ENCODE data around the gene PPP1R1B.

Gene PPP1R1B

DNA sequence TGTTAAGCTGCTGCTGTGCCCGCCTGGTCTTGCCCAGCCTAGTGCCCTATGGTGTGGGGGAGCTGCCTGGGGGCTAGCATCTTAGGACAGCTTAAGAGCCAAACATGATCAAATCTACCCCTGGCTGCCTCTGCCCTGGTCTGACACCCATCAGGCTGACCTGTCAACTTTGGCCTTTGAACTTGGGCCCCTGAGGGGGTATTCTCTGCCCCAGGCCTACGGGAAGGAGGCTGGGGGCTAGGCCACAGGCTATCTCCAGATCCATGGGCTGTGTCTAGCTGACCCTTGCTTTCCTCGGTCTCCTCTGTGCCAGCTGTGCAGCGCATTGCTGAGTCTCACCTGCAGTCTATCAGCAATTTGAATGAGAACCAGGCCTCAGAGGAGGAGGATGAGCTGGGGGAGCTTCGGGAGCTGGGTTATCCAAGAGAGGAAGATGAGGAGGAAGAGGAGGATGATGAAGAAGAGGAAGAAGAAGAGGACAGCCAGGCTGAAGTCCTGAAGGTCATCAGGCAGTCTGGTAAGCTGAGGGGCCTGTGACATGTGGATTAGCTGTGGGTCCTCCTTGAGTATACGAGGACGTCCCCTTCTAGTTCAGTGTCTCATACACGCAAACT, 6.9 kb downstream of the PPP1R1B start:
- no peak for DNase-seq (ENCODE audit: low read depth)

DNA sequence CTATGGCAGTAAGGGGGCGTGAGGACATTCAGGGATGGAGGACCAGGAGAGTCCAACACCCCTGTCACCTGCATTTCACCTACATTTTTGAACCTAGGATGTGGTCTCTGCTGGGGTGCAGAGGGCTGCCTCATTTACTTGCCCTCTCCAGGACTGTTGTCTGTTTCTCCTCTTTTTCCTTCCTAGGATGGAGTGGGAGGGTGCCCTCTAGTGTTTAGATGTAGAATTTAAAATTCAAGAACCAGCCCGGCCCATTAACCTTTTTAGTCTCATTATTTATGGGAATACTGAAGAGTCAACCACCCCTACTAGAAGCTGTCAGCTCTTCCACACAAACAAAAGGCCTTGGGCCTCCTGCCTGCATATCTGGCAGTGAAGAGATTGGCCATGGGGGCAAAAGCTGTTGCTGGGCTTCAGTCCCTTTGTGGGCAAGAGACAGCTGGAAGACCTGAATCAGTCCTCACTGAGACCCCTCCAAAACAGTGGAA, 7.7 kb downstream of the PPP1R1B start:
- no peak for DNase-seq (ENCODE audit: low read depth)

DNA sequence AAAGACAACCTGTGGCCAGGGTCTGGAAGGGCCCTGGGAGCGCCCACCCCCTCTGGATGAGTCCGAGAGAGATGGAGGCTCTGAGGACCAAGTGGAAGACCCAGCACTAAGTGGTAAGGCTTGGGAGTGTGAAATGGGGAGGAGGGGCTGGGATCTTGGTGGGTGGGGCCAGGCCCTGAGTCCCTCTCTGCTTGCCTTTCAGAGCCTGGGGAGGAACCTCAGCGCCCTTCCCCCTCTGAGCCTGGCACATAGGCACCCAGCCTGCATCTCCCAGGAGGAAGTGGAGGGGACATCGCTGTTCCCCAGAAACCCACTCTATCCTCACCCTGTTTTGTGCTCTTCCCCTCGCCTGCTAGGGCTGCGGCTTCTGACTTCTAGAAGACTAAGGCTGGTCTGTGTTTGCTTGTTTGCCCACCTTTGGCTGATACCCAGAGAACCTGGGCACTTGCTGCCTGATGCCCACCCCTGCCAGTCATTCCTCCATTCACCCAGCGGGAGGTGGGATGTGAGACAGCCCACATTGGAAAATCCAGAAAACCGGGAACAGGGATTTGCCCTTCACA, 8.9 kb downstream of the PPP1R1B start:
- DNase-seq (ENCODE audit: low read depth) = no peak

DNA sequence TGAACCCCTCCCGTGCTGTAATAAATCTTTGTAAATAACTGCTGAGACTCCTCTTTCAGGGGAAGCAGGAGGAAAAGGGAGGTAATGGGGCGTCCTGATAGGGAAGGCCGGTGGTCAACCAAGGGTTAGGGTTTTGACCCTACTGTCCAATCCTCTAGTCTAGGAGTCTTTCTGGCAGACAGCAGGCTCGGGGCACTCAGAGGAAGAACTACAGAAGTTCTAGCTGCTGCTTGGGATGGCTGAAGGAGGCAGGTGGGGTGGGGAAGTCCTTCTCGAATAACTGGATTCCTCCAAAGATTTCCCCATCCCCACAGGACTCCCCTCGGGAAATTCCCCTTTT, 9.8 kb downstream of the PPP1R1B start:
- no peak for DNase-seq (ENCODE audit: low read depth)

DNA sequence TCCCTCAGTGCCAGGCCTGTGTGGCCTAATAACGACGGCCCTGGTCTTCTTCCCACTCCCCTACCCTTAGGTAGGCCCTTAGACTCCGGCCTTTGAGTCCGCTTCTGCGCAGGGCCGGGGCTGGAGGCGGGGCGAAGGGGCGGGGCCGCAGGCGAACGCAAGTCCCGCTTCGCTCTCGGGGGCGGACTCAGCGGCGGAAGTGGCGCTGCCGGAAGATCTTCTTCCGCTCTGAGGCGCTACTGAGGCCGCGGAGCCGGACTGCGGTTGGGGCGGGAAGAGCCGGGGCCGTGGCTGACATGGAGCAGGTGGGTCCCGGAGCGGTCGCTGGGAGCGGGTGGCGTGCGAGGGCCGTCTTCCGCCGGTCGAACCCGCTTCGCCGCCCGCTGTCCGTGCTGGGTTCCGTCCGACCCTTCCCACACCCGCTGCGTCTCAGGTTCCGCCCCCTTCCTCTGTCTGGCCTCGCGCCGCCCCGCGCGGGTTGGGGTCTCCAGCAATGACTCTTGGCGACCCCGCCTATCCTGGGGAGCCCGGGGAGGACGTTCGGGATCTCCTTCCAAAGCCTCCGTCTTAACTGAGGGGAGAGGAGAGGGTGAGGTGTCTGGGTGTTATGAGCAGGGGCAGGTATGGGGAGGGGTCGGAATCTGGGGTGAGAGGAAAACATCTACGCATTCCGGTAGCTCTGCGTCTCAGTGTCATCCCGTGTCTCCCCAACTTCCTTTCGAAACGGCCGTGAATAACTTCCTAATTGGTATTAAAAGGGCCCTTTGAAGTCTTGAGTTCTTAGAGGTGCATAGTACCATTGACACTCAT, 10.4 kb downstream of the PPP1R1B start, which contains the start of gene STARD3:
Gene STARD3, plus strand, starts transcription at position 218 of the 810 bp plus-strand sequence. CDS start 16,388 bp downstream, outside the sequence.
- peak; percentile 74 for DNase-seq (ENCODE audit: low read depth)

DNA sequence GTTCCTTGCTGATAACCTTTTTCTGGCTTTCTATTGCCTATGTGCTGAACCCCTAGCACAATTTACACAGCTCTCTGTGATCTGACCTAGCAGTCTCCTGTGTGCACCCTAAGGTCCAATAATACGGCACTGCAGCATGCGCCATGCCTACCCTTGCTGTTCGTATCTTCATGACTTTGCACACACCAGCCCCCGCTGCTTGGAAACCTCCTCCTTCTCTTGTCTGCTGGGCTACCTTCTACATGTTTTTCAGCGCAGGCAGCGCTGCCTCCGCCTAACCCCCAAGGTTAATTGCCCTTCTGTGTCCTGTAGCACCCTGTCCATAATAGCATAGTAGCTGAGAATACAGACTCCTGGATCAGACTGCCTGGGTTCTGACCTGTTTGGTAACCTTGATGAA, 11.6 kb downstream of the PPP1R1B start:
- DNase-seq (ENCODE audit: low read depth) = no peak

DNA sequence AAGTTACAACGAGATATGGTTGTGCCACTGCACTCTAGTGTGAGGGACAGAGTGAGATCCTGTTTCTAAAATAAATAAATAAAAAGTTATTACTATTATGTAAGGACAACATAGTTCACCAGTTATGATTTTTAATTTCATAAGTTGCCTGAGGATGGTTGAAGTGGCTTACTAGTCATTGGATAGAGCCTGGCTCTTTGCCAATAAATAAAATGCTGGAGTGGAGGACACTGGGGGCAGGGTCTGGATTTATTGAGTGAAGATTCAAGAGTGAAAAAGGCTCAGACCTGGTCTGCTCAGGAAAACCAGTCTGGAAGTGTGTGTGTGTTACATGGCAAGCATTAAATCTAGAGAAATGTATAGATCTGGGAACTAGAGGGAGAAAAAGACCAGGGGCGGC, 12.3 kb downstream of the PPP1R1B start:
- no peak for DNase-seq (ENCODE audit: low read depth)

DNA sequence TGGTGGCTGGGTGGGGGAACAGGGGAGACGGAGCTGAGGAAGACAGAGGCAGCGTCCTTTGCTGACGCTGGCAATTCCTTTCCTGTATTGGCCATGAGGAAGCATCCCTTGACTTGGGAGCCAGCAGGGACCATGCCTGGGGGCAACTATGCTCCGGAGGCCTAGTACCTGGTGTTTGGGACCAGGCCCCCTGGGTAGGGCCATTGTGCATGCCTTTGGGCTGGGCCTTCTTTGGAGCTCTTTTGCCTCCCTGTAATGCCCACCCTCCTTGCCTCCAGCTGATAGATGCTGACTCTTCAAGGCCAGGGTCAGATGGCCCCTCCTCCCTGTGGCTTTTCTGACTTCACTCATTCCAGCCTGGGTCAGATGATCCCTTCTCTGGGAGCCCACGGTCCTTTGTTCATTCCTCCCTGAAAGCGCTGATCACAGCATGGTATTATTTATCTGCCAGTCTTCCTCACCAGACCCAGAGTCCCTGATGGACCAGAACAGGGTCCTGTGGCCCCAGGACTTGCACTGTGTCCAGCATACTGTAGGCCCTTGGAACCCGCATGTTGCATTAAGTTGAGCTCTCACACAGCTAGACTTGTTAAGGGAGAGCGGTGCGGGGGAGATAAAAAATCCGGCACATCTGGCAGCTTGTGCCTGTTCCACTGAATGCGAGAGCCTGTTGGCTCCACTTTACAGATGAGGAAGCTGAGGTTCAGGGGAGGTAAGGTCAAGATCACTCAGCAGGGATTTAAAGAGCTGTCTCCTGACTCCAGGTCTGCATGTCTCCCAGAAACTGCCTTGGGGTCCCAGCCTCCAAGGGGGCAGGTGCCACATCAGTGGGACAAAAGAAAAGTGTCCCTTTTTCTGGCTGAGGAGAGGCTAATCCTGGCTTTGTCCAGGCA, 13.1 kb downstream of the PPP1R1B start:
- no peak for DNase-seq (ENCODE audit: low read depth)

DNA sequence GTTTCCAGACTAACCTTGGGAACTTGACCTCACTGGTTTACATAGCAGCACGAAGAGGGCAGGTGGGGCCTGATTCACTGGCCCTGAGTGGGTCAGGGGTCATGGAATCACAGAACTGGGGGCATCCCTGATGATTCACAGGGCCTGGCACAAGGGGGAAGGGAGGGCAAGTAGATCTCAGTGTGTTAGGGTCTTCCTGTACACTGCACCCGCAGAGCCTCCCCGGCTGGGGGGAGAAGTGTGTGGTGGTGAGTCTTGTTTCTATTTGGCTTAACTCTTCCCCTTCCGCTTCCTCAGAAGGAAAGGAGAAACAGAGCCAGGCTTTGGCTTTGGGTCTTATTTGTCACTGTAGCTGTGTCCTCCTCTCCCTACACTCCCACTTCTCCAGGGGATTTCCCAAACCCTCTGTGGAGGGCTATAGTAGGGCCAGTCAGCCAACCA, 13.9 kb downstream of the PPP1R1B start:
- DNase-seq (ENCODE audit: low read depth) = no peak

DNA sequence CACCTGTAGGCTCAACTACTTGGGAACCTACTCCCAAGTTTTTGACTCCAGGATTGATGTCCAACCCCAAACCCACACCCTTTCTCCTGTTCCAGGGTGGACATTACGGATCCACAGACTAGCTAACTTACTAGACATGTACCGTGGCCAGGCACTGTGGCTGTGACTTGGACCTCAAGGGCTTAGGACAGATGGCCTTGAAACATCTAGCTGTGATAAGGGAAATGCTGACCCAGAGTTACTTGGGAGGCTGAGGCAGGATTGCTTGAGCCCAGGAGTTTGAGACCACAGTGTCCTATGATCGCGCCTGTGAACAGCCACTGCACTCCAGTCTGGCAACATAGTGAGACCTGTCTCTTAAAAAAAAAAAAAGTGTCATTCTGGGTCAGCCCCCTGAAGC, 14.3 kb downstream of the PPP1R1B start:
- no peak for DNase-seq (ENCODE audit: low read depth)

DNA sequence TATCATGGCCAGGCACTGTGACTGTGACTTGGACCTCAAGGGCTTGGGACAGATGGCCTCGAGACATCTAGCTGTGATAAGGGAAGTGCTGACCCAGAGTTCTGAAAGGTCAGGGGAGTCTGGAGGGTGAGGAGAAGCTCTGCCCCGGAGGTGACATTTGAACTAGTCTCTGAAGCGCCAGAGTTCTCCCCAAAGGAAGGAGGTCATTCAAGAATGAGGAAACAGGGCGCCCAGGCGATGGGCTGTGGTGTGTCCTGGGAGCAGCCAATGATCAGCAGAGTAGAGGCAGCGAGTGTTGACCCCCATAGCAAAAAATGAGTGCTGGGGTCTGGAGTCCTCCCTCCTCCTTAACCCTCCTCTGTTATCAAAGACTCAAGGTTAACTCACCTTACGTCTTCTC, 15.1 kb downstream of the PPP1R1B start:
- DNase-seq (ENCODE audit: low read depth) = no peak

DNA sequence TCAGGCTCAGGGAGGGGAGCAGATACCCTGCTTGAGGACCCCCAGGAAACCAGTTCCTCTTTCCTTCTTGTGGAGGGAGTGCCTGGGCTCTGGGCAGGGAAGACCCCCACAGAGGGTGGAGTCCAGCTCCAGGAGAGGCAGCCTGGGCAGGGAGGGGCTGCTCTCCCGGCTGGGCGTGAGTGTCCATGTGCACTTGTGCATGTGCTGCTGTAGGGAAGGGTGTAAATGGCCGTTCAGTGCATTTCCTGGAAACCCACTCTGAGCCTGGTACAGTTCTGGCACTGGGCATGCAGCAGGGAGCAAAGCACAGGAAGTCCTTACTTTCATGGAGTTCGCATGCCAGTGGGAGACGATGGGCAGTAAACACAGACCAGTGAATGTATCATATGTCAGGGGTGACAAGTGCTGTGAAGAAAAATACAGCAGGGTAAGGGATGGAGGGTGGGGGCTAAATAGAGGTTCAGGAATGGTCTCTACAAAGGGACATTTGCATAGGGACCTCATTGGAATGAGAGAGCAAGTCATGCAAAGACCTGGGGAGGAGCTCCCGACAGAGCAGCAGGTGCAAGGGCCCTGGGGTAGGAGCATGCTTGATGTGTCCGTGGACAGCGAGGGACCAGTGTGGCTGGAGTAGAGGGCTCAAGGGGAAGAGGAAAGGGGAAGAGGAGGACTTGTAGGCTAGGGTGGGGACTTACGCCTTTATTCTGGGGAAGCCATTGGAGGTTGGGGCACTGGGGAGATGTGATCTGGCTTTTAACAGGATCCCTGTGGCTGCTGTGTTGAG, 15.7 kb downstream of the PPP1R1B start:
- DNase-seq (ENCODE audit: low read depth) = no peak

DNA sequence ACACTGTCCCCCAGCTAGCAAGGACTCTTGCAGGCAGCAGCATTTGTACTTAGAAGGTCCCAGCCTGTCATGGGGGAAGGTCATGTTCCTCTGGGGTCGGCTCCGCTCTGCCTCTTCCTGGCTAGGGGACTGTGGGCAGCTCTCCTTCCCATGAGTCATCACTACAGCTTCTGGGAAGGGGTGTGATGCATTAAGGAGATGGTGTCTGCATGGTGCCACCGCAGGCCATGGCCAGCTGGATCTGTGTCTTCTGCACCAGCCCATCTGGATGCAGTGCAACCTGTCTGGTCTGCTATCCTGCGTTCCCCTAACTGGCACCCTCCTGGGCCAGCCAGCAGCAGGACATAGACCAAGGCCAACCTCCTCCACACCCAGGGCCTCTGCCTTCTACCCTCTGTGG, 16.5 kb downstream of the PPP1R1B start:
- no peak for DNase-seq (ENCODE audit: low read depth)

DNA sequence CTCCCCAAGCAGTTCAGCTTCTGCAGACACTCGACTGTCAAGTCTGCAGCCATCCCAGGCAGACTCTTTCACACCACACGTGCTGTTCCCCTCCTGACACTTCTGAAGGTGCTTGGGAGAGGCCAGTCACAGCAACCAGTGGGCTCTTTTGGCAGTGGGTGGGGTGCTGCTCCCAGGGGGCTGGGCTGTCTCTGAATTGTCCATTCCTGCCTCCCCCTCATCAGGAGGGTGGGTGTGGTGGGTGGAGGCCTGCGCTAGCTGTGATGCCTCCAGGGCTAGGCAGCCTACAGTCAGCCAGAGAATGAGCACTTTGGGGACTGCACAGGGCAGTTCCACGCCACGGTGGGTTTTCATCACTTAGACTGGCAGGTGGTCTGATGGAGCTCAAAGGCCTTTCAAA, 20.5 kb downstream of the PPP1R1B start:
- DNase-seq (ENCODE audit: low read depth) = no peak

DNA sequence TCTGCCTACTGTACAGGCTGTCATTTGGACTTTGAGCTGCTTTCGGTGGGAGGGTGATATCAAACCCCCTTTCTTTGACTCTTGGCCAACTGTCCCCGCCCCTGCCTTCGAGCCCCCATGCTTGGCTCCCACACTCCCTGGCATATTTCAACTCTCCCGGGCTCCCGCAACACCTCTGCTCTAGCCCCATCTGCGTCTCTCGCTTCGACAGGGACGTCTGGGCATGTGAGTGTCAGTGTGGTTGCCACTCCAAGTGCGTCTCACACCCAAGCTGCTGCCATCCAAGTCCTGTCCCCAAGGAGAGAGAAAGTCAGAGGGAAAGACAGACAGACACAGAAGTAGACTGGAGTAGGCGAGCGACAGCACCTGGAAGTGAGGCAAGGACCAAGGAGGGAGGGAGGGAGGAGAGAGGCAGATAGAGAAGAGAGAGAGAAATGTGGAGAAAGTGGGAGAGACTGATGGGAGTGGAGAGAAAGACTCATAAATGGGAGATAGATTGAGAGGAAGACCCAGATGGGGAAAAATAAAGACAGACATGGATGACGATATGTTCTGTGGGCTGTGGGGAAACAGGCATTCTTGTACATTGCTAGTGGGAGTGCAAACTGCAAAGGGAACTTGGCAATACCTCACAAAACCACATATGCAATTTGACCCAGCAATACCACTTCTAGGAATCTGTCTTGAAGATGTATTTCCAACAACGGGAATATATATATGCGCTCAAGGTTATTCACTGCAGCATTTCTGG, 22.0 kb downstream of the PPP1R1B start:
- no peak for DNase-seq (ENCODE audit: low read depth)

DNA sequence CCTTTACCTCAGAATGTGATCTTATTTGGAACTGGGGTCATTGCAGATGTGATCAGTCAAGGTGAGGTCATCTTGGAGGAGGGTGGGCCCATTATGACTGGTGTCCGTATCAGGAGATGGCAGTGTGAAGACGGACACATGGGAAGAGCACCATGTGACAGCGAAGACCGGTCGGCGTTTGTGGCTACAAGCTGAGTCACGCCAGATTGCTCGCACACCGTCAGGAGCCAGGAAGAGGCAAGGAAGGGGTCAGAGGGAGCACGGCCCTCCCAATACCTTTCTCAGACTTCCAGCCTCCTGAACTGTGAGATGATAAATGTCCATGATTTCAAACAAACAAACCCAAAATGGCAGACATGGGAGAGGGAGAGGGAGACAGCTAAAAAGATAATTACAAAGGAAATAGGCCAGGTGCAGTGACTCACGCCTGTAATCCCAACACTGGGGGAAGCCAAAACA, 23.4 kb downstream of the PPP1R1B start:
- no peak for DNase-seq (ENCODE audit: low read depth)

DNA sequence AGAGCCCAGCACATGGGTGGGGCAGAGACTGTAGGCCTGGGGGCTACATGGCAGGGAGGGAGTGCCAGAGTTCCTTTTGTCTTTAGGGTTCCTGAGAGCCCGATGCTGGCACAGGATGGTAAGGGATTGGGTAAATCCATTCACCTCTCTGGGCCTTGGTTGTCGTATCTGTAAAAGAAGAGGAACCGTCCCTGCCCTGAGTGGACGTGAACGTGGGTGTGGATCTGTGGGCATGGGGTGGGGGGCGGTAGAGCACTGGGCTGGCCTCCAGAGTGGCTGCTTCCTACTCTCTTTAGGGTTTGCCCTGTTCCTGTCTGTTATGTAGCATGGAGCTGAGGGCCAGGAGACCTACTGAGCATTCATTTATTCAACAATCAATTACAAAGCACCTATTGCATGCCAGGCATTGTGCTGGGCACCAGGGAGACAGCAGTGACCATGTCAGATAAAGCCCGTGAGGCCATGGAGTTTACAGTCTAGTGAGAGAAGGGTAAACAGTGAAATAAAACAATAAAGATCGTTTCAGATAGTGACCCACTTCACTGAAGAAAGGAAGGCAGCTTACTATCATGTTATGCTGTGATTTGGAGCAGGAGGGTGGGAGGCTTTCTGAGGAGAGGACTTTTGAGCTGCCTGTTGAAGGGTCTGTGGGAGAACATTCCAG, 25.3 kb downstream of the PPP1R1B start:
- DNase-seq (ENCODE audit: low read depth) = no peak

DNA sequence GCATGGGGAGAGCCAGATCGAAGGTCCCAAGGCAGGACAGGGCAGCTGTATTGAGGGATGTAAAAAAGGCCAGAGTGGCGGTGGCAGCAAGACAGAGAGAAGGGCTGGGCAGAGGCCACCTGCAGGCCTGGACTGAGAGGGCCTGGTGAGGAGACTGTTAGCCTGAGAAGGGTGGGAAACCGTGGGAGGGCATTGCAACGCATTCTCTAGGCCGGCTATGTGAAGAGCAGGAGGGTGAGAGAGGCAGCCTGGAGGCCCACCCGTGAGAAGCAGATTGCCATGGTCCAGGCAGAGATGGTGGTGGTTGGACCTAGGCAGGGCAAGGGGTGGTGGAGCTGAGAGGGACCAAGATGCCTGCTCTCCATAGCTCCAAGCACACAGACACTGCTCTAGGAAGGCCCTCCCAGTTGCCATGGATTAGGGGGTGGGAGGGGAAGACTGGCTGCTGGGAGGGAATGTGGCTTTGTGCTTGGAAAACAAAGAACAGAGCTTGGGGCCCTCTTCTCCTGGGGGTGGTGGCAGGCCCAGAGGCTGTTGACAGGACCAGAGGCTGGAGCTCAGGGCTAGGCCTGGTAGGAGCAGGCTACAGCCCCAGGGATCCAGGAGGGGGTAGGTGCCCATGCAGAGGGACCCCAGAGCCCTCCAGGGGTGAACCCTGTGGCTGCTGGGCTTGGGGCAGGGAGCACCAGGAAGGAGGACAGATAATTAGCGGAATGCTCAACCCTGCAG, 26.0 kb downstream of the PPP1R1B start:
- no peak for DNase-seq (ENCODE audit: low read depth)

DNA sequence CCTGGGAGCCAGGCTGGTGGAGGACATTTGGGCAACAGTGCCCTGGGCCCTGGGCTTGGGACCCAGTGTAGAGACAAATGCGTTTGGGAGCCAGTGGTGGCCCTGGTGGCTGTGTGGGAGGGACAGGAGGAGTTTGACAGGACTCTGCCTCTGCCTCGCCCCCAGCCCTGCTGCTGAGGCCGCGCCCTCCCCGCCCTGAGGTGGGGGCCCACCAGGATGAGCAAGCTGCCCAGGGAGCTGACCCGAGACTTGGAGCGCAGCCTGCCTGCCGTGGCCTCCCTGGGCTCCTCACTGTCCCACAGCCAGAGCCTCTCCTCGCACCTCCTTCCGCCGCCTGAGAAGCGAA, 26.5 kb downstream of the PPP1R1B start:
- DNase-seq (ENCODE audit: low read depth) = no peak

Measured in CMK (cell line).